HG03064 (cell line): ENCODE data around the gene FAM222A.

Source experiments
- ATAC-seq: cut with Tn5 transposase; IDR thresholded peaks from one replicate; pipeline ENCODE4 v1.9.1; 2021; ENCODE audit warnings: low read depth; ENCODE audit not compliant: unreplicated experiment

The FAM222A gene

DNA sequence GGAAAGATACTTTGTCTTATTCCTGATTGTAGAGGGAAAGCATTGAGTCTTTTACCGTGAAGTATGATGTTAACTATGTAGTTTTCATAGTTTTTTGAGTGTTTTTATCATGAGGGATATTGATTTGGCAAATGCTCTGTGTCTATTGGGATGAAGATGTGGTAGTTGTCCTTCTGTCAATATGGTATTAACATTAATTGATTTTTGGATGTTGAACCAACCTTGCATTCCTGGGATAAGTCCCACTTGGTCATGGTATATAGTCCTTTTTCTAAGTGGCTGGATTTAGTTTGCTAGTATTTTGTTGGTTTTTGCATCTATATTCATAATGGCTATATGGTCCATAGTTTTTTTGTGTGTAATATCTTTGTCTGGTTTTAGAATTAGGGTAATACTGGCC lies 42.8 kb downstream of the FAM222A start:
- no peak for ATAC-seq

DNA sequence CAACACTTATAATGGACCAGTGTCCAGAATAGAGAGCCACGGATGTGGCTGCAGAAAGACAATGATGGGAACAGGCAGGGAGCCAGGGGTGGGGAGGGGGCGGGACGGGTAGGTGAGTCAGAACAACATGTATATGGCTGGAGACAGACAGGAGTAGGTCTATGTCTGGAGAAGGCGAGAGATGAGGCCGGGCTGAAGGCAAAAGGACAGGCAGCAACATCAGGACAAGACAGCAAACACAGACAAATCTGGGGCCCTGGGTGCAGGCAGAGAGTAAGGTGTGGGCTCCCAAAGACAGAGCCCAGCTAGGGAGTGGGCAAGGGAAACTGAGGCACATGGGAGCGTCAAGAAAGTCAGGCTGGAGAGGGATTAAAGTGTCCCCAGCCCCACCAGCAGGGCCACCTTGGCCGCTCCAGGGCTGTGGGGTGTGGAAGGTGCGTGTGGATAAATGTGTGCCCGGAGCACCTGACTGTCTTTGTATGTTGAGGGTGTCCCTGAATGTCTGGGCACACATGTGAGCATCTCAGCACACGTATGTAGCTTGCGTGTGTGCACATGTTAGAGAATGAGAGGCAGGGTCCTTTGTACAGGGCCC lies 44.1 kb downstream of the FAM222A start:
- ATAC-seq: no peak

DNA sequence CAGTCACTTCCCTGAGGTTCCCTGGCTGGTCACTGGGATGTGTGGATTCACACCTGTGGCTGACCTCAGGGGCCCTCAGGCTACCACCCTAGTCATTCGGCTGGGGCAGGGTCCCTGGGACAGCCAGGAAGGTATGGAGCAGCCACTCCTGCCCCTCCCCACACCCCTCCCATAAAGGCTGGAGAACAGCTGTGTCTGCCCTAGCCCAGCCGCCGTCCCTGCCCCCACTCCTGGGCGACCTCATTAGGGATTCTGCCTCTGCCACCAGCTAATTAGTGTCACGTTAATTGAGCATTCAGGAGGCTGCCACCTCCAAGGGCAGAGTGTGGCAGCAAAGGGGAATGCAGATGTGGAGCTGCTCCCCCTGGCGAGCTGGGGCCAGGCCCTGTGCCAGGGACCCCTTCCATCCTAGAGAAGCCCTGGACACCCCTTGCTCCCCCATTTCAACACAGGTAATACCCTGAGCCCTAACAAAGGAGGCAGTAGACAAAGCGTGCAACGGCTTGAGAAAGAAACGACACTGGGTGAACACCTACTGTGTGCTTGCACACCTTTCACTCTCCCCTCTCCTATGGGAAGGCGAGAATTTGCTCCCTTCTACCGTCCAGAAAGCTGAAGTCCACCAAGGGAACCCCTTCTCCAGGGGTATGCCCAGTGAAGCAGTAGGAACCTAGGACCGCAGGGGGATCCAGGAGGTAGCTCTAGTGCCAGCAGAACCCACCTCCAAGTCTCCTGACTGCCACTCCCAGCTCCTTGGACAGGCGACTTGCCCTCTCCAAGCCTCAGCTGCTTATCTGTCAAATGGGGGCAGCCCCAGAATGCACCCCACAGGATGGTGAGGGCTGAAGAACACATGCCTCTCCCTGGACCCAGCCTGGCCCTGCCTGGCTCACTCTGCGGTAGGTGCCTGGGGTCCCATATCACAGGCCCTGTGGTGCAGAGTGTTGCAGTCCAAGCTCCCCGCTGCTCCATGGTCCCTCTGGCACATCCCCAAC lies 45.1 kb downstream of the FAM222A start:
- no peak for ATAC-seq

DNA sequence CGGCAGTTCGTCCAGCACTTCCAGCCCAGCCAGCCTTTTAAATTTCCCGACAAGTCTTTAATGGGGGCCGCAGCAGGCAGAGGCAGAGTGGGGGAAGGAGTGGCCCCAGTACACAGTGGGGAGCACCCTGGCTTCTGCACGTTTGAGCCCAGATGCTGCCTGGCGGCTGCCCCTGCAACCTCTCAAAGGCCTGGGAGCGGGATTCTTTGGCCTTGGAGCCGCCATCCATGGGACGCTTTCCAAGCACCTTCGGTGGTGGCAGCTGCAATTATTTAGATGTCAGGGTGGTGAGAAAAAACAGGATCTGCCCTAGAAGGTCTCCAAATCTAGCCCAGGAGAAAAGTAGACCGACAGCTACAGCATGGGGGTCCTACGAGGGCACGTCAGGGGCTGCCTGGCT lies 46.0 kb downstream of the FAM222A start:
- ATAC-seq: no peak

DNA sequence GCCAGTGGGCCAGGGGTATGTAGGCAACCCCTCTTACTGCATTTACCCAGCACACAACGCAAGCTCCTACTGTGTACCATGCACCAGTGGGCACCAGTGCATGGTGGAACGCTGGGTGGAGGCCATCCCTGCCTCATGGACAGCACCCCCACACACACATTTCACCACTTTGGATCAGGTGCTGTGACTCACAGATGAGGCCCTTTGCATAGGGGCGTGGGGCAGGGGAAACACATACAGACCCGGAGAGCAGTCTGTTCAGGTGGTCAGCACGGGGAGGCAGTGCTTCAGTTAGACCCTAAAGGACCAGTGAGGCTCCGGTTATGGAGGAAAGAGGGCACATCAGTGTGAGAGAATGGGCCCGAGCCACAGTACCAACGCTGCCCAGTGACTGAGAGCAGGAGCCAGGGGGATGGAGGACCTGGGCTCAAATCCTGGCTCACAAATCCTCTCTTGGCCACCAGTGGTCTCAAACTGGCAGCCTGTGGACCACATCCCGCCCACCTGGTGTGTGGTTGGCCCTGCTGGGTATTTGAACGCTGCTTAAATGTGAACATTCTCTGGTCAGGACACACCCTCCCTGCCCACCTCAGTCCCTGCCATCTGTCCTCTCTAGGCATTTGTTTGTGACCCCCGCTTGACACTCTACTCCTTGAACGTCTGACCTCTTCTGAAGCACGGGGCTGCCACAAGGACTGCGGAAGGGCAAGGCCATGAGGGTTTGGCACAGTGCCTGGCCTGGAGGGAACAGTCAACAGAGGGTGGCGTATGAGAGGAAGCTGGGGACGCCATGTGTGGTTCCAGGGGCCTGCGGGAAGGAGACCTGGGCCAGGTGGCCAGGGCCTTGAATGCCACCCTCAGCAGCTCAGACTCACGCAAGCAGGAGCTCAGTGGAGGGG lies 46.7 kb downstream of the FAM222A start:
- ATAC-seq: no peak

DNA sequence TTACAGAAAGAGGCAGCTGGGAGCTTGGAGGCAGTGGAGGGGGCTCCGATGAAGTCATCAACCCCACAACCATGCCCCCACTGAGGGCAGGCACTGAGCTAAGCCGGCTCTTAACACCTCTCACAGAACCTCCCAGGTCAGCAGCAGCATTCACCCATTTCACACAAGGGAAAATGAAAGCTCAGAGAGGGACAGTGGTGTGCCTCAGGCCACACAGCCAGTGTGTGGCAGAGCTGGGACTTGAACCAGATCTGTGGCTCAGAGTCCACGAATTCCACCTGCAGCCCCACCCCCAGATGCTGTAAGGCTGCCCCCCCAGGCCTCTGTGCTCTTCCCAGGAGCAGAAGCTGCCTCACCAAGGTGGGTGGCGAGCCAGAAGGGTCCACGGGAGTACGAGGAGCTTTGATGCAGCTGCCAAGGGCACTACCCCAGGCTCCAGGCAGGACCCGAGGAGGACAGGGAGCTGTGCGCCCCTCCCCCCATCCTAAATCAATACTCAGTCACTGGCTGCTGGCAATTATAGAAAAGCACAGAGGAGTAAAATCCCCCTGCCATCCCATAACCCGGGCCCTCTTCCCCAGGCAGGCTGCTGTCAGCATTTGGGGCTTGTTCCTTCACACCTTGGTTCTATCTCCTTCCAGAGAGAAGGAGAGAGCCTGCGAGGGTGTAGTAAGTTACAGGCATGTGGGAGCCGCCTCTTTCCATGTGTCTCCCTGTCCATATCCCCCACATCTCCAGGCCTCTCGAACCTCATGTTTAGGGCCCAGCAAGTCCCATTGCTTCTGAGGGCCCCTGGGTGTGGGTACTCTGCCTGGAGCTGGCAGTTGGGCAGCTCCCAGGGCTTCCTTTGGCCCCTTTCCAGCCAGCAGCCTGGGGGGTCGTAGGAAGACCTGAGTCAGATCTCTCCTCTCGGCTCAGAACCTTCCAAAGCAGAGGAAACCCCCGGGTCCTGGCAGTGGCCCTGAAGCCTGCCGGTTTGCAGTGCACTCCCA lies 47.6 kb downstream of the FAM222A start:
- ATAC-seq: no peak

DNA sequence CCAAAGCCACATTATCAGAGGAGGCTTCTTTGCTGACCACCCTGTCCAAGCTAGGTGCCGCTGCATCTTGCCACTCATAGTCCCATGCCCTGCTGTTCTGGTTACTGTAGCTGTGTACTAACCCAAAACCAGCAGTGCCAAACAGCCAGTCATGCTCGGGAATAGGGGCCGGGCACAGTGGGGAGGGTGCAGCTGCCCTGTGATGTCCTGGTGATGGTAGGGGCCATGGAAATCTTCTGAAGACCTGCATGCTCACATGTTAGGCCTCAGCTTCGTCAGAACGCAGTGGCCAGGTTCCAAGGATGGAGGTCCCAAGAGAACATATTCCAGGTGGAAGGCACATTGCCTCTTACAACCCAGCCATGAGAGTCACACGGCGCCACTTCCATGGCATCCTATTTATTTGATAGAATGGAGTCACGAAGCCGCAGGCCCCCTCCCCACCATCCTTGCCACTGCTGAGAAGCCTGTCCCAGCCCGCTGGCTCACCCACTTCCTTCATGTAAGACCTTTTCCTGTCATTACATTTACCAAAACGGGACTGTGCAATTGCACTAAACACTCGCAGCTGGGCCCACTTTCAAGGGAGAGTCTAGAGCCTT lies 48.5 kb downstream of the FAM222A start:
- no peak for ATAC-seq

DNA sequence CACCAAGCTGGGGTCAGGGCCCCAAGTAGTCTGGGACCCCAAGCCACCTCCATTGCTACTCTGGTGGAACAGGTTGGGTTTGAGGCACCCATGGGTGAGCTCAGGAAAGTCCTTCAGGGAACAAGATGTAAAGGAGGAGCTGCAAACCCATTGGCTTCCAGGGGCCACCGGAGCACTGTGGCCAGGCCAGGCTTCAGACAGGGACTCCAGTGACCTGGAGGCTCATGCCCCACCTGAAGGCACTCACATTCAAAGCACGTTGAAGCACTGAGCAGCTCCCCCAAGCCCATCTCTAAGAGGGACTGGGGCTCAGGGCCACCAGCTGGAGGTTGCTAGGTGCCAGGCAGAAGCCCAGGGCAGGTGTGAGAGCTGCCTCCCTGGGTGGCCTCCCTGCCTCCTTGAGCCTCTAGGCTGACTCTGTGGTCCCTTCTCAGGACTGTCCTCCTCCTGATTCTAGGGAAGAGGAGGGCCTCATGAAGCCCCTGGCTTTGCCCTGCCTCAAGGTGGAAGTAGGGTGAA lies 49.1 kb downstream of the FAM222A start:
- ATAC-seq: no peak

DNA sequence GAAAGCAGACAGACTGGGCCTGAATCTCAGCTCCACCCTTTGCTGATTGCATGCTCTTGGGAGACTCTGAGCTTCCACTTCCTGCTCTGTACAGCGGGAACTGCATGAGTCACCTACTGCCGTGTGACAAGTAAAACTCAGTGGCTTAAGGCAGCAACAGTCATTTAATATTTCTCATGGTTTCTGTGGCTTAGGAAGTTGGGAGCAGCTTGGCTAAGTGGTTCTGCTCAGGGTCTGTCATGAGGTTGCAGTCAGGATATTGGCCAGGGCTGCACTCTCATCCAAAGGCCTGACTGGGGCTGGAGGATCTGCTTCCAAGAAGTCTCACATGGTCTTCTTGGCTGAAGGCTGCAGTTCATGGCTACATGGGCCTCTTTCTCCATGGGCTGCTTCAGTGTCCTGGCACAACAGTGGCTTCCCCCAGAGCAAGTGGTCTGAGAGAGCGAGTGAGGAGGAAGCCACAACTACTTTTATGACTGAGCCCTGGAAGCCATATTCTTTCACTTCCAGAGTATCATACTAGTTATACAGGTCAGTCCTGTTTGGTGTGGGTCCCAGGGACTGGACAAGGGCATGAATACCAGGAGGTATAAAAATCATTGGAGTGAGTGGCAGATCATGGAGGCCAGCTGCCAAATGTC lies 49.7 kb downstream of the FAM222A start:
- ATAC-seq: no peak

DNA sequence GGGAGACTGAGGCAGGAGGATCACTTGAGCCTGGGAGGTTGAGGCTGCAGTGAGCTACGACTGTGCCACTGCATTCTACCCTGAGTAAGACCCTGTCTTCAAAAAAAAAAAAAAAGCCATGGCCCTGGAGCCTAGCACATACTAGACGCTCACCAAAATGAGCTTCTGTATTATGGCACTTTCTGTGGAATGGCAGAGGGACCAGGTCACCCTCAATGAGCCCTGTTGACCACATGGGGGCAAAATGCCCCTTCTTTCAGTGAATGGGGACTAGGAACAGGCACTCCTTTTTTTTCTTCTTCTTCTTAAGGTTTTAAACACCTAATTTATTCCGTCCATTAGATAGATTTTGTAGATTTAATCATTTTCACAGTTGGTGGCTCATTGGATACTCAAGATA lies 50.5 kb downstream of the FAM222A start:
- no peak for ATAC-seq

DNA sequence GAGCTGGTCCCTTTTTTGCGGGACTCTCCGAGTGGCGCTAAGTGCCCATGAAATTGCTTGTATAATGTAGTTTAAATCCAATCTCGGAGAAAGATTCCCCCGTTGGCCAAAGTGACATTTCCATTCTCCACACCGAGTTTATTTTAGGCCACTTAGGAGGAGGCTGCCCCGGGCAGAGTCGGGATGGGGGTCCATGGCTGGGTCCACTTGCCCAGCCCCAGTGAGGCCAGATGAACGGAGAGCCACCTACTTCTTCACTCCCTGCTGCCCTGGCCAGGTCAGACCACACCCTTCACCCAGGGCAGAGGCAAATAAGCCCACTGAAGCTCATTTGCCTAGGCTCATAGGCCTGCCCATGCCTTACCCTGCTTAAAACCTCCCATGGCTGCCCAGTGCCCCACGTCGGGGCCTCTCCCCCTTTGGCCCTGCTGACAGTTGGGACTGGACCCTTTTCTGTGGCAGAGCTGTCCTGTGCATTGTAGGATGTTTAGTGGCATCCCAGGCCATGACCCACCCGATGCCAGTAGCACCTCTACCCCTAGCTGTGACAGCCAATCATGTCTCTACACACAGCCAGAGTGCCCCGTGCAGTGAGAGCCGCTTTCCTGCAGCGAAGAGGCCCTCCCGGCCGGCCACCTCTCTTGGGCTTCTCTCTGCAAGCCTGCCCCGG lies 51.3 kb downstream of the FAM222A start:
- no peak for ATAC-seq

DNA sequence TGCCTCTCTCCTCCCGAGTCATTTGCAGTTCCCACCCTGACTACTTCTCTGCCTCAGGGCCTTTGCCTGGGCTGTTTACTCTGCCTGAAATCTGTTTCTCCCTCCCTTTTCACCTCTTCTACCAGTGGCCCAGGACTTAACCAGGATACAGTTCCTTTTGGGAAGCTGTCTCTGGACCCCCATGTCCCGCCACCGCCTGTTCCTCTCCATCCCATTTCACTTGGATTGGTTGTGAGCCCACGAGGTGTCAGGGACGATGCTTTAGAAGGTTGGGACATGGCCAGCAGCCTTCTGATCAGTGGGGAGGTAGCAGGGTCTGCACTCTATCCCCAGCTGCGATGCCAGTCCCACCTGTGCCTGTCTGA lies 51.8 kb downstream of the FAM222A start:
- no peak for ATAC-seq

DNA sequence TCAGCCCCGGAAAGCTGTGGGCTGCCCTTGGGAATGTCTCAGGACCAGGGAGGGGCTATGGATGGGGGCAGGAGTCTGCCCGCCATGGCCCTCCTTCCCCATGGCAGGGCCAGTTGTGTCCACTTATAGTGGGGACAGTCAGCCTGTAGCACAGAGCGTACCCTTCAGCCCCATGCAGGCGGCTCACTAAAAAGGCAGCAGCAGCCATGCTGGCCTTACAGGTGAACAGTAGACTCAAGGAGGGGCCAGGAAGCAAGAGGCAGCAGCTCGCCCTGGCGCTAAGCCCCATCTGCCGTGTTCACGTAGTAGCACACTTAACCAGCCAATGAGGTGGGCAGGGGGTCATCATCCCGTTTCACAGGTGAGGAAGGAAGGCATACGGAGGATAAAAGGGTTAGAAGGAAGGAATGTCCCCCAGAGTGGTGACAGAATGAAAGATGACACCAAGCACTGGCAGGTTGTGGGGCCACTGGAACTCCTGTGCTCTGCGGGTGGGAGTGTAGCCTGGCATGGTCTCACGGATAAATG lies 52.7 kb downstream of the FAM222A start:
- ATAC-seq: no peak

DNA sequence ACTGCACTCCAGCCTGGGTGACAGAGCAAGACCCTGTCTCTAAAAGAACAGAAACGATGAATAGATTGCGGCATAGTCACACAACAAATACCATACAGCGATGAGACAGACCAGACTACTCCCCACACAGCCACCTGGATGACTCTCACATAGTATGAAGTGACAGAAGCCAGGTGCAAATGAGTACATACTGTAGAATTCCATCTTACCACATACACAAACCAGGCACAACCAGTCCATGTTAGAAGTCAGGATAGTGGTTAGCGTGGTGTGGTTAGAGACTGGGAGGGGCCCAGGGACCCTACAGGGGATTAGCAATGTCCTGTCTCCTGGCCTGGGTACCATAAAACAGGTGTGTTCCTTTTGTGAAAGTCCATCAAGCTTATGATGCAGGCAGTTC lies 53.8 kb downstream of the FAM222A start:
- ATAC-seq: no peak

DNA sequence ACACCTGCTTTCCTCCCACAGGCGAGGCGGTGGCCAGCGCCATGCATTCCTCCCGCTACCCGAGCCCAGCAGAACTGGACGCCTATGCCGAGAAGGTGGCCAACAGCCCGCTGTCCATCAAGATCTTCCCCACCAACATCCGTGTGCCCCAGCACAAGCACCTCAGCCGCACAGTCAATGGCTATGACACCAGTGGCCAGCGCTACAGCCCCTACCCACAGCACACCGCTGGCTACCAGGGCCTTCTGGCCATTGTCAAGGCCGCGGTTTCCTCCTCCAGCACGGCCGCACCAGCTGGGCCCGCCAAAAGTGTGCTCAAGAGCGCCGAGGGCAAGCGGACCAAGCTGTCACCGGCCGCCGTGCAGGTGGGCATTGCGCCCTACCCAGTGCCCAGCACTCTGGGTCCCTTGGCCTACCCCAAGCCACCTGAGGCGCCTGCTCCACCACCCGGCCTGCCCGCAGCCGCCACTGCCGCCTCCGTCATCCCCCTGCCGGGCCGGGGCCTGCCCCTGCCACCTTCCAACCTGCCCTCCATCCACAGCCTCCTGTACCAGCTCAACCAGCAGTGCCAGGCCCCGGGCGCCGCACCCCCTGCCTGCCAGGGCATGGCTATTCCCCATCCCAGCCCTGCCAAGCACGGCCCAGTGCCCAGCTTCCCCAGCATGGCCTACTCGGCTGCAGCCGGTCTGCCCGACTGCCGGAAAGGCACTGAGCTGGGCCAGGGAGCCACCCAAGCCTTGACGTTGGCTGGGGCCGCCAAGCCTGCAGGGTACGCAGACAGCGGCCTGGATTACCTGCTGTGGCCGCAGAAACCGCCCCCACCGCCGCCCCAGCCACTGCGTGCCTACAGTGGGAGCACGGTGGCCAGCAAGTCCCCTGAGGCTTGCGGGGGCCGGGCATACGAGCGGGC lies 54.6 kb downstream of the FAM222A start:
- ATAC-seq: no peak

DNA sequence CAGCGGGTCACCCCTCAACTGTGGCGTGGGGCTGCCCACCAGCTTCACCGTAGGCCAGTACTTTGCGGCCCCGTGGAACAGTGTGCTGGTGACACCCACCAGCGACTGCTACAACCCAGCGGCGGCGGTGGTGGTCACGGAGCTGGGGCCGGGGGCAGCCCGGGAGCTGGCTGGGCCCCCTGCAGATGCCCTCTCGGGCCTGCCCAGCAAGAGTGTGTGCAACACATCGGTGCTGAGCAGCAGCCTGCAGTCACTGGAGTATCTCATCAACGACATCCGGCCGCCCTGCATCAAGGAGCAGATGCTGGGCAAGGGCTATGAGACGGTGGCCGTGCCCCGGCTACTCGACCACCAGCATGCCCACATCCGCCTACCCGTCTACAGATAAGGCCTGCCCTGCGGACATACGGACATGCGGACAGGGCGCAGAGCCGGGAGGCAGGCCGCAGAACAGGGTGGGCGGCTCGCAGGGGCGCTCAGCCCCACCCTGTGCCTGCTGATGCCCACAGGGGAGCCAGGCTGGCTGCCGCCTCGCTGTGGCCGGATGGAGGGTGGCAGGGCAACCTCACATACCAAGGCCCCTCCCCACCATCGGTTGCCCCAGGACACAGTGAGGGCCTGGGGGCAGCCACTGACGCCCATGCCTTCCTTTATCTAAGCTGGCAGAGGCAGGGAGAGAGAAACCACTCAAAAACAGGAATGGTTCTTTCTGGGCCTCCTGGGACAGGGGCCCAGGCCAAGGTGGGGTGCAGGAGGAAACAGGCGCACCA lies 55.5 kb downstream of the FAM222A start:
- ATAC-seq: no peak
